Measurements from ENCODE around the gene NEK10.

DNA sequence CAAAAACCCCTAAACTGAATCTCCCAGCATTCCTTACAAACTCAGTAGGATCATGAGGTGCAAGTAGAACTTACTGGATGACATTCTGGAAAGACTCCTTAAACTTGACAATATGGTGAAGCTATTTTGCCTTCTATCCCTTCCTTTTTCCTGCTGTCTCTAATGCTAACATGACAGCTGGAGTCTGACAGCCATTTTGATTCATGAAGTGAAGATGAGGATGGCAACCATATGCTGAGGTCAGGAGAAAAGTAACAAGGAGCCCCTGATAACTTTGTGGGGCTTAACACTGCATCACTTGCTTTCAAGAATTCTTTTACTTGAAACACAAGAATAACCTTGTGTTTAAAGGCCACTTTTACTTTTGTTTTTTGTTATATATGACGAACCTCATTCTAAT, 15.0 kb upstream of the NEK10 start:
- TF ChIP-seq ZNF780A (CRISPR knock-in tag; IDR thresholded peaks at IDR 0.05) (no peak), CREB1 (IDR thresholded peaks at IDR 0.05) (no peak), CREB1 (CRISPR knock-in tag; IDR thresholded peaks at IDR 0.05) (no peak), CTCF (IDR thresholded peaks at IDR 0.05 in 2 of 3, conservative IDR thresholded peaks at IDR 0.05 in 1 of 3; ENCODE audit: insufficient read depth in 2 of 3, low read depth in 1 of 3, low read length in 3 of 3) (no peak), ARID3A (IDR thresholded peaks at IDR 0.05; ENCODE audit: borderline replicate concordance, low read depth, low read length) (no peak), POLR2A (conservative IDR thresholded peaks at IDR 0.05) (no peak), SMARCC2 (IDR thresholded peaks at IDR 0.05; ENCODE audit: low read depth) (no peak), CUX1 (CRISPR knock-in tag; IDR thresholded peaks at IDR 0.05) (no peak), ZNF239 (CRISPR knock-in tag; IDR thresholded peaks at IDR 0.05) (no peak), GABPB1 (CRISPR knock-in tag; IDR thresholded peaks at IDR 0.05) (no peak), DPF2 (IDR thresholded peaks at IDR 0.05) (no peak), SP2 (IDR thresholded peaks at IDR 0.05; ENCODE audit: extremely low read depth, low read depth, low read length, poor library complexity, severe bottlenecking) (no peak), TBL1XR1 (IDR thresholded peaks at IDR 0.05; ENCODE audit: low read length in 2 of 2) (no peak)
- TF ChIP-seq, protein P1, sequence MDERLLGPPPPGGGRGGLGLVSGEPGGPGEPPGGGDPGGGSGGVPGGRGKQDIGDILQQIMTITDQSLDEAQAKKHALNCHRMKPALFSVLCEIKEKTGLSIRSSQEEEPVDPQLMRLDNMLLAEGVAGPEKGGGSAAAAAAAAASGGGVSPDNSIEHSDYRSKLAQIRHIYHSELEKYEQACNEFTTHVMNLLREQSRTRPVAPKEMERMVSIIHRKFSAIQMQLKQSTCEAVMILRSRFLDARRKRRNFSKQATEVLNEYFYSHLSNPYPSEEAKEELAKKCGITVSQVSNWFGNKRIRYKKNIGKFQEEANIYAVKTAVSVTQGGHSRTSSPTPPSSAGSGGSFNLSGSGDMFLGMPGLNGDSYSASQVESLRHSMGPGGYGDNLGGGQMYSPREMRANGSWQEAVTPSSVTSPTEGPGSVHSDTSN (CRISPR knock-in tag; IDR thresholded peaks at IDR 0.05; ENCODE audit: low read depth): no peak
- TF ChIP-seq, protein P1 (tag; conservative IDR thresholded peaks at IDR 0.05; ENCODE audit: low read depth): no peak
